ENCODE results near the gene B4GALNT2.
"Not testable (repeated sequence)": the region's sequence is repeated elsewhere in the genome, so short reads cannot be mapped to it uniquely, and the experiment has no call there.

The B4GALNT2 gene

DNA sequence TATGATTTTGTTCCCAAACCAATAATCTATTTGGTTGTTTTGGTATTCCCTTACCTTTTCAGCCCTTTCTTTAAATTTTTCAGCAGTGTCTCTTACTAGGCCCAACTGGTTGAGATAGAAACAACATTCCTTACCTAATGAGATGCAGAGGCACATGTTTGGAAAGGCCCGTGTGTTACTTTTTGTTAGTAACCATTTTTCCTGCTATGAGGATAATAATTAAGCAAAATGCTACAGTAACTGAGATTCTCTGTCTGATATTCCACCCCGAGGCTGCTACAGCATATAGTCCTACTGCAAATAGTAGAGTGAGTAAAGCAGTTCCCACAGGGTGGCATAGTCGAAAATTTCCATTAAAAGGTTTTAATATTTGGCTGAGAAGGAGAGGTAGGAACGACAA, 10.0 kb upstream of the B4GALNT2 start:
- DNase-seq: no peak

DNA sequence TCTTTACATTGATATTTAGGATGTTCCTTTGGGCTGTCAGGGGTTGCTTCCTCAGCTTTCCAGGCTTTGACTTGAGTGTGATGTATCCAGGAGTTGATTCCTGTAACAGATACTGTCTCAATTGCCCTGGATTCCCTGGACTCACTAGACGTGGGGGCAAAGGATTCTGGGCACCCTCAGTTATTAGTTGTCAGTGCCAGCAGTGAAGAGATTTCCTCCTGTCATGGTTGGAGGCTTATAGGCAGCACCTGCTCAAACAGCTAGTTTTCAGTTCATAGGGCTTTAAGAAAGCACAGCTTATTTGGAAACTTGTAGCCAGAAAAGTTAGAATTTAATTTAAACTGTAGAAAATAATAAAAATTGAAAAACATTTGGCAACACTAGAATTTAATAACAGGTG, 9.5 kb upstream of the B4GALNT2 start:
- DNase-seq: no peak

DNA sequence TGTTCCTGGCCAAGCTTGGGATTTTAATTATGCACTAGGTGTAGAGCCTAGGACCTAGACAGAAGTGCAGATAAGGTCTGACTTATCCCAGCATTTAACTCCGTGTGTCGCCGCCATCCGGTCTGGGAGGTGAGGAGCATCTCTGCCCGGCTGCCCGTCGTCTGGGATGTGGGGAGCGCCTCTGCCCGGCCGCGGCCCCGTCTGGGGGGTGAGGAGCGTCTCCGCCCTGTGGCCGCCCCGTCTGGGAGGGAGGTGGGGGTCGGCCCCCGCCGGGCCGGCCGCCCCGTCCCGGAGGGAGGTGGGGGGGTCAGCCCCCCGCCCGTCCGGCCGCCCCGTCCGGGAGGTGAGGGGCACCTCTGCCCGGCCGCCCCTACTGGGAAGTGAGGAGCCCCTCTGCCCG, 7.1 kb upstream of the B4GALNT2 start:
- no peak for DNase-seq

DNA sequence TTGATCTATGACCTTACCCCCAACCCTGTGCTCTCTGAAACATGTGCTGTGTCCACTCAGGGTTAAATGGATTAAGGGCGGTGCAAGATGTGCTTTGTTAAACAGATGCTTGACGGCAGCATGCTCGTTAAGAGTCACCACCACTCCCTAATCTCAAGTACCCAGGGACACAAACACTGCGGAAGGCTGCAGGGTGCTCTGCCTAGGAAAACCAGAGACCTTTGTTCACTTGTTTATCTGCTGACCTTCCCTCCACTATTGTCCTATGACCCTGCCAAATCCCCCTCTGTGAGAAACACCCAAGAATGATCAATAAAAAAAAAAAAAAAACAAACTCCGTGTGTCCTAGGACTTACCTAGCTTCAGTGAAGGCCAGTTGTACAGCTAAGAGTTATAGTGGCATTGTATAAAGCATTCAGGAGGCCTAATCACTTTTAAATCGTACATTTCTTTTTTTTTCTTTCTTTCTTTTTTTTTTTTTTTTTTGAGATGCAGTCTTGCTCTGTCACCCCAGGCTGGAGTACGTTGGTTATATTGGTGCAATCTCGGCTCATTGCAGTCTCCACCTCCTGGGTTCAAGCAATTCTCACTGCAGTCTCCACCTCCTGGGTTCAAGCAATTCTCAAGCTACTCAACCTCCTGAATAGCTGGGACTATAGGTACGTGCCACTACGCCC, 6.2 kb upstream of the B4GALNT2 start:
- not testable (repeated sequence) for DNase-seq

DNA sequence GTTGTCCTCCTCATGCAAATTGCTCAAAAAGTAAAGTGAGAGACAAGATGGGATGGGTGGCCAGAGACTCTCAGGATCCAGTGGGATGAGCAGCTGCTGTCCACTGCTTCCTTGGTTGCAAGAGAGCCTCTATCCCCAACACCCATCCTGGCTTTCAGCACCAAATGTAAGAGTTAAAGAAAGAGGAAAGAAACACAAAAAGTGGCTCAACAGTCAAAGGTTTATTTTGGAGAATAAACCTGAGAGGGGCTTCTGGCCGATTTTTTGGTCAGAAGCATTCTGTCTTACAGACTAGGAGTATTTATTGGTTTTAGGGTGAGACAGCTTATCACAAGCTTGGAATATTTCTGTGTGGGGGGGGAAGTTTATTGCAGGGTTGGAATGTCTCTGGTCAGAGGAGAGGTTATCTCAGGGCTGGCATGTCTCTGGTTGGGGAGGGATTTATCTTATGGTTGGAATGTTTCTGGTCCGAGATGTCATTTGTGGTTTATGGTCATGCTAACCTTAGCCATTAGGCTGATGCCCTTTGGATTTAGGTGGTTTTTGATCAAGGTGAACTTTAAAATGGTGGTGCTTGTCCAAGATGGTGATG, 3.1 kb upstream of the B4GALNT2 start:
- not testable (repeated sequence) for DNase-seq

DNA sequence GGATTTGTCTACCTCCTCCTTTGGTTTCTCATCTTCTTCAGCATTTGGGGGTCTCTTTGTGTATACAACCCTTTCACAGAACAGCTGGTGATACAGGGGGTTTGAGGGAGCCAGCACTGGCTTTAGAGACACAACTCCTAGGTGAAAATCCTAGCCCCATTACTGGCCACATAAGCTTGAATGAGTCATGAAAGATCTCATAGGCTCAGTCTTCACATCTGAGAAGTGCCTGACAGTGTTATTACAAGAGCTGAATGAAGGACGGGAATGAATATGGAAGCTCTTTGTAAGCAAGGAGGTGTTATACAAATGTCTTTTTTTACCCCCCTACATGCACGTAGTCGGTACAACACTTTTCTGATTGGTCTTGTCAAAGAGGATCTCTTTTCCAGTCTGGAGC, 1.7 kb upstream of the B4GALNT2 start:
- no peak for DNase-seq

DNA sequence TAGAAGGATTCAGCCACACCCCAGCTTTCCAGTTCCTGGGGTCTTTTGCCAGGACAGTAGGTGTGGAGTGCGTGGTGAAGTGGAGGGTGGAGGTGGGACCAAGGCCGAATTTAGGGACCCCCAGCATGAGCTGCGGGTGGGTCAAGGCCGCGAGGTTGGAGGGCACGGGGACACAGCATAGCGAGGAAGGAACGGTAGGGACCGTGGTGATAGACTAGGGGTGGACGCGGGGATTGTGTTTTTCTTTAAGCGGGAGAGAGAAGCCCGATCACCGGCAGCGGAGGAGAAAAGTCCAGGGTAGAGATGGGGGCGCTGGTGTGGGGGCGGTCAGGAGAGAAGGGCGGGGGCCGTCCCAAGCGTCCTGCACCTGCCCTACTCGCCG, 261 bp upstream of the B4GALNT2 start:
- DNase-seq: no peak

DNA sequence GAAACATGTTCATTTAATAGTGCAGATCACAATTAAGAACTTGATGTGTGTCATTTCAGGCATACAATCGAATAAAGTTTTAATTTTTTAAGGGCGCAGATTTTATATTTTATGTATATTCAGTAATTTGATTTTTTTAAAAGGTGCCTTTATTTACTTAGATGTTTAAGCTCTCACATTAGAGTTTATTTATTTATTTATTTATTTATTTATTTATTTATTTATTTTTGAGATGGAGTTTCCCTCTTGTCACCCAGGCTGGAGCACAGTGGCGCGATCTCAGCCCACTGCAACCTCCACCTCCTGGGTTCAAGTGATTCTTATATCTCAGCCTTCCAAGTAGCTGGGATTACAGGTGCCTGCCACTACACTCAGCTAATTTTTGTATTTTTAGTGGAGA, 3.8 kb downstream of the B4GALNT2 start:
- no peak for DNase-seq

DNA sequence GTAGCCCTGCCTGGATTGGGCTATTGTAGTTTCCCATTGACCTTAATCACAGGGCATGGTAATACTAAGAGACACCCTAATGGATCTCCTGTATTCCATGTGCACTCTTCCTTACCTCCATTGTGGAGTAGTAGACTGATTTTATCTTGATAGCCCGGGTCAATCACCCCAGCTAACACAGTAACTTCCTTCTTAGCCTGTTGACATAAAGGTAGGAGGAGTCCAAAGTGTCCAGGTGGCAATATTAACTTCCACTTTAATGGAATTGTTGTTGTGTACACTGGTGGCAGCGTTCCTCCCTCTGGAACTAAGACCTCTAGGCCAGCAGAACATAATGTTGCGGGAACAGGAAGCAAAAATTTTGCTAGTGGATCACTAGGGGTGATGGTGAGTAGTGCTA, 13.1 kb downstream of the B4GALNT2 start:
- DNase-seq: not testable (repeated sequence)

DNA sequence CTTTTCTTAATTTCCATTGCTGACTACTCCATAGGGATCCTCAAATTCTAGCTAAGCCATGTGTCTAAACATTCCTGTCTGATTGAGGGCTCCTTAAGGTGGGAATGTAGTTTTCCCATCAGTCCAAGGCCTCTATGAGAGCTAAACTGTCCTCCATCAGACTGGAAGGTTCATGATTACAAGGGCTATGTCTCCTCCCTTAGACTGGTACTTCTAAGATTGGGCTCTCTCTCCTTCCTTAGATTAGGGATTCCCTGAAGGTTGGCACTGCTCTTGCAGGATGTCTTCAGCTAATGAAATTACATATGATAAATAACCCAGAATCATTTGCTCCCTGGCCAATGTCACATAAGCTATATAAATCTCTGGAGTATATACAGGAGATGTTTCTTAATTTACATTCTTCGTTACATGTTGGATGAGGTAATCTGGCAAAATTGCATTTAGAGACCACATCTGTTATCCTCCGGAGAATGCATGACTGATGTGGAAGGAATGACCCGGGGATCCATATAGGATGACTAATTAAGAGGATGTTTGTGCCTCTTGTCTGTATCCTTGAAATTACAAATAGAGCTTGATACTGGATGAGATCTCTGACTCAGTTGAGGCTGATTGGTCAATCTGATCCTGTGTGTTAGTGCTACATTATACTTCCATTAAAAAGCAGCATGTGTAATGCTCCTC, 14.2 kb downstream of the B4GALNT2 start:
- no peak for DNase-seq

DNA sequence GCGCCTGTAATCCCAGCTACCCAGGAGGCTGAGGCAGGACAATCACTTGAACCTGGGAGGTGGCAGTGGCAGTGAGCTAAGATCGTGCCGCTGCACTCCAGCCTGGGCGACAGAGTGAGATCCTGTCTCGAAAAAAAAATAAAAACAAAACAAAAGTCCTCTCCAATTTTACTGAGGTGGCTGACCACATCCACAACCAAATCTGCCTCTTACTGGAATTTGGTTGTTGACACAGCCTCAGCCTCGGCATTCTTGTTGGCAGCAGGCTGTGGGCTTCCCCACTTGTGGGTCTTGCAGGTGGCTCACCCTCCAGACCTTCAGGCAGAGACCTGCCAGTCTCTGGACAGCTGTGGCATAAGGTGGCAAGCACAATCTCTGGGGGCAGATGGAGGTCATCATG, 15.6 kb downstream of the B4GALNT2 start:
- no peak for DNase-seq

DNA sequence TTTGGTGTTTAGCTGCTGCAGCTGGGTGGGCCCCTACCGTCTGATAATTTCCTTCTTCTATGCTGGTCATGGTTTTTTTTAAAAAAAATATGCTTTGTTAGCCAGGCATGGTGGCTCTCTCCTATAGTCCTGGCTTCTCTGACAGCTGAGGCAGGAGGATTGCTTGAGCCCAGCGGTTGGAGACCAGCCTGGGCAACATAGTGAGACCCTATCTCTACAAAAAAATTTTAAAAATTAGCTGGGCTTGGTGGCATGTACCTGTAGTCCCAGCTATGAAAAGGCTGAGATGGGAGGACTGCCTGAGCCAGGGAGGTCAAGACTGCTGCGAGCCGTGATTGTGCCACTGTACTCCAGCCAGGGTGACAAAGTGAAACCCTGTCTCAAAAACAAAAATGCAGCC, 19.4 kb downstream of the B4GALNT2 start:
- DNase-seq: no peak

DNA sequence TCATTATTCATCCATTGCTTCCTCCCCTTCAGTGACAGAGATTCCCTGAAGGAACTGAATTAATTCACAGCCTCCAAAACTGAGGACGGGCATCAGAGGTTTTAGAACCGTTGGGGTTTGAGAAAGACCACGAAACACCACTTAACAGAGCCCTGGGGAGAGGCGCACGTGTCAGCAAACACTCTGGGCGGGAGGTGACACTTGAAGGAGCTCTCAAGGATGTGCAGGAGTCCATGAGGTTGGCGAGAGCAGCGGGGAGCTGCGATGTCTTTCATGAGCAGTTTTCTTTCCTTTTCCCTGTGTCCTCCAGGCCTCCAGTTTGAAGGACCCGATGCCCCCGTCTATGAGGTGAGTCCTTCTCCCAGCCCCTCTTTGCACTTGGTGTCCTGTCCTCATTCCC, 23.7 kb downstream of the B4GALNT2 start:
- no peak for DNase-seq

DNA sequence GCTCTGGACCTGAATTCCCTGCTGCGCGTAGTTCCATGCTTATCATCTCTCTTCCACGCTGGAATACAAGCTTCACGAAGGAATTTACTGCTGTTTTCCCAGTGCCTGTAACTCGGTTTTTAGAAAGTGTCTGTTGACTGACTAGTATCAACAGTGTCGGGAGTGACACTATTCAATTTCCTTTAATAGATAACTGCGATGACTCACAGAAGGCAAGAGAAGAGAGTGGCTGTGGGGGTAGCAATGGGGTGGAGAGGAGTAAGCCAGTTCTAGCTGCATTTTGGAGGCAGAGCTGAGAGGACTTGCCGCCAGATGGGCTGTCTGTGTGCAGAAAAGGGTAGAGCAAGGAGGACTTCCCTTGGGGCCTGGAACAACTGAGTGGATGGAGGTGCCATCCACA, 25.2 kb downstream of the B4GALNT2 start:
- no peak for DNase-seq

DNA sequence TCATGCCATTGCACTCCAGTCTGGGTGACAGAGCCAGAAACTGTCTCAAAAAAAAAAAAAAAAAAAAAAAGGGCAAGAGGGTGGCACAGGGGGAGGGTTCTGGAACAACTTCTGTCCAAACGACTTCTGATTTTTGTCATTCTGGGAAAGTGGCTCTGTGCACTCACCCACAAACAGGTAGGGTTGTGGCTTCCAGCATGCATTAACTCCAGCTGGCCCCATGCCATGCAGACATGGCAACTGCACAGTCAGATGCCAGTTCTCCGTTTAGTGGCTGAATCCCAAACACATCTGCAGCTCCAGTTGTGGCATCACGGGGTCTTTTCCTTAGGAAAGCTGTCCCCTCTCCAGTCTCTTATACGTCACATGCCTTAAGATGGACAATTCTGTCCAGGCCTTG, 30.3 kb downstream of the B4GALNT2 start:
- DNase-seq: no peak

DNA sequence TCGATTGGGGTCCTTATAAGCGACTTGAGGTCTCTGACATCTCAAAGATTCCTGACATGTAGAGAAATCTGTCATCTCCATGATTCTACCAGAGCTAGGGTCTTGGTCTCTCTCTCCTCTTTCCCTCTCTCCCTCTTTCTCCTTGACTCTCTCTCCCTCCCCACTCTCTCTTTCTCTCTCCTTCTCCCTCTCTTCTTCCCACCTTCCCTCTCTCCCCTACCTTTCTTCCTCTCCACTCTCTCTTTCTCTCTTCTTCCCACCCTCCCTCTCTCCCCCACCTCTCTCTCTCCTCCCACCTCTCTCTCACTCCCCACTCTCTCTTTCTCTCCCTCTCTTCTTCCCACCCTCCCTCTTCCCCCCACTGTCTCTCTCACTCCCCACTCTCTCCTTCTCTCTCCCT, 32.6 kb downstream of the B4GALNT2 start:
- DNase-seq: no peak

DNA sequence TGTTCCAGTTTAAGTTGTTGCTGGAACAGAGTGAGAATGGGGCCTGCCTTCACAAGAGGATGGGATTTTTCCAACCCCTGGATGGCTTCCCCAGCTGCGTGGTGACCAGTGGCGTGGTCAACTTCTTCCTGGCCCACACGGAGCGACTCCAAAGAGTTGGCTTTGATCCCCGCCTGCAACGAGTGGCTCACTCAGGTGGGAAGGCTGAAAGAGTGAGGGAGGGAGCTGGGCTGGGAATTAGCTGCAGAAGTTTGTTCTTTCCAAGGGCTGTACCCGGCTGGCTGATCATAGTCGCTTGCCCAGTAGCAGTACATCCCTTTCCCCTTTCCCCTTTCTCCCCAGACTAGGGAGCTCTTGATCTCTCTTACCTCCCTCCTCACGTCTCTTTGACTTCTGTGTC, 36.1 kb downstream of the B4GALNT2 start:
- no peak for DNase-seq

DNA sequence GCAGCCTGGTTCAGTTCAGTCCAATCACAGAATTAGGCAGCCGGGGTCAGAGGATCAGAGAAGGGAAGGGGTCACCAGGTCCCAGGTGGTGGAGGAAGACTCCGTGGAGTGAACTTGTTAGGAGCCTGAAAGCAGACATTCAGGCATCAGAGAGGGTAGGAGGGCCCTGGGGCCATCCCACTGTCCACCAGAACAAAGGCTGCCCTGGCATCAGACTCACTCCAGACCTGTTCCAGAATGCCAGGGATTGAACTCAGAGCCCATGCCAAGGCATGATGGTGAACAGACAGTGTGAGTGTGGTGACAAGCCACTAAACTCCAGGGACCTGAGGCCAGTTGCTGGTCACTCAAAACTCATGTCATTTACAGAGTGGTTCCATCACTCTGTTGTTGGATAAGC, 37.6 kb downstream of the B4GALNT2 start:
- no peak for DNase-seq

DNA sequence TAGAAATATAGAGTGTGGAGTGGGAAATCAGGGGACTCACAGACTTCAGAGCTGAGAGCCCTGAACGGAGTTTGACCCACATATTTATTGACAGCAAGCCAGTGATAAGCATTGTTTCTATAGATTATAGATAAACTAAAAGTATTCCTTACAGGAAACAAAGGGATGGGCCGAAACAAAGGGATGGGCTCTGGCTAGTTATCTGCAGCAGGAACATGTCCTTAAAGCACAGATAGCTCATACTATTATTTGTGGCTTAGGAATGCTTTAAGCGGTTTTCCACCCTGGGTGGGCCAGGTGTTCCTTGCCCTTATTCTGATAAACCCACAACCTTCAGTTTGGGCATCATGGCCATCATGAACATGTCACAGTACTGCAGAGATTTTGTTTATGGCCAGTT, 38.1 kb downstream of the B4GALNT2 start:
- not testable (repeated sequence) for DNase-seq

DNA sequence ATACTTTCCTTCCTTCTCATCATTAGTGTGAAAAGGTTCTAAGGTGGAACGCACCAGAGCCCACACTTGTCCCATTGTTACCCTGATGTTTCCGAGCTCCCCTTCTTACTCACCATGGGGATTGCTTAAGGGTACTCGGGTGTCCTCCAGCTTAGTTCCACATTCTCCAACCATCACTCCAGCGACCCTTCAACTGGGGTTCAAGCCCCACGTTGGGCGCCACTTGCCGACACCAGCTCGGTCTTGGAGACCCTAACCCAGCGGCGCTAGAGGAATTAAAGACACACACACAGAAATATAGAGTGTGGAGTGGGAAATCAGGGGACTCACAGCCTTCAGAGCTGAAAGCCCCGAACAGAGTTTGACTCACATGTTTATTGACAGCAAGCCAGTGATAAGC, 43.4 kb downstream of the B4GALNT2 start:
- not testable (repeated sequence) for DNase-seq

DNA sequence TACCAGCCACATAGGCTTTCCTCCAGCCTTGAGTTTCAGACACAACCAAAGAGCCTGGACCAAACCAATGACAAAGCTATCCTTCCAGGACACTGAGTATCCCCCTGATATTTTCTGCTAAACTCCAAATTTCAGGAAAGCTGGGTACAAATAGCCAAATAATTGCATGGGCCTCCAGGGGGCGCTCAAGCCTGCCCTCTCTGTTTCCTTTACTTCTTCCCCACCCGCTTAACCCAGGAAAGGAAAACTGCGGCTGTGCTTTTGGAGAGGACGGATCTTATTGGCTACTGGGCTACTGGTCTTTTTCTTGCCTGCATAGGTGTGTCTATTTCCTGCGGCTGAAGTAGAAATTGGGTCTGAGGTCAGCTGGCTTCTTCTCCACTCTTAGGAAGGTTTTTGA, 47.7 kb downstream of the B4GALNT2 start:
- DNase-seq: peak; percentile 21

DNA sequence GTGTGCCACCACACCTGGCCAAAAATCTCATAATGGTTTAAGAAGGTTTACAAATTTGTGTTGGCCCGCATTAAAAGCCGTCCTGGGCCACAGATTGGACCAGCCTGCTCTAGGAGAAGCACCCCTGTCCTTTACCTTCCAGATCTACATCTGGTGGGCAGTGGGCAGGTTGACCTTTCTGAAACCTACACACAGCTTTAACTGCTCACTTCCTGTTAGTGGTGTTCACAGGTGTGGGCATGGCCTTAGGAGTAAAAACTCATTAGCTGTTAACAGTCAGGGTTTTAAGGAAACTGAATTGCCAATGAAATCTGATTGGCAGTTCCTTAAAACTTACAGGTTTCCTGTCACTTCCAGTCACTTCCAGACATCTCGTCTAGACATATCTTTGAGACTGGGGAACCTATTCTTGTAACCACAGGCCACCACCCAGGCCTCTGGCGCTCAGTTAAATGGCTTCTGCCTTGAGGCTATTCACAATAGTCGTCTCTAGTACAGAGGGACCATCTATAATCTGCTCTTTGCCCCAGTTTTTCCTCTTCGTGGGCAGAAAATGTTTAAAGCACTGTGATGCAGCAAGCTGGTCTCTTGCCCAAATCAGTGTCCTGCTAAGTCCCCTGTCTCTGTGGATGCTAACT, 48.5 kb downstream of the B4GALNT2 start:
- no peak for DNase-seq

DNA sequence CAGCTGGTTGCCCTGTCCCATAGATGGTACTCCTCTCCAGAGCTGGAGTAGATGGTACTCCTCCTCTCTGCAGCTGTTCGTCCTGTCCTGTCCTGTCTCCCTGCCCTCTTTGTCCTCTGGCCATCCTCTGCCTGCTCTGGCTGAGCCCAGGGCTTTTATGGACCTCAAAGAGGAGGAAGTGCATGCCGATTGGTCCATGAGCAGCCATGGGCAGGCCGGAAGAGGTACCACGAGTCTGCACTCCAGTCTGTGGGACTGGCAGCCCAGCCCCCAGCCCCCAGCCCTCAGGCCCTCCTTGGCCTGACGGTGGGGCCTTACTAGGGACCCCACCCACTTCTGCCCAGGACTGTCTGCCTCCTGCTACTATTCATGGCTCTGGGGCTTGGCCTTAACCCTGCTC, 50.8 kb downstream of the B4GALNT2 start:
- no peak for DNase-seq

DNA sequence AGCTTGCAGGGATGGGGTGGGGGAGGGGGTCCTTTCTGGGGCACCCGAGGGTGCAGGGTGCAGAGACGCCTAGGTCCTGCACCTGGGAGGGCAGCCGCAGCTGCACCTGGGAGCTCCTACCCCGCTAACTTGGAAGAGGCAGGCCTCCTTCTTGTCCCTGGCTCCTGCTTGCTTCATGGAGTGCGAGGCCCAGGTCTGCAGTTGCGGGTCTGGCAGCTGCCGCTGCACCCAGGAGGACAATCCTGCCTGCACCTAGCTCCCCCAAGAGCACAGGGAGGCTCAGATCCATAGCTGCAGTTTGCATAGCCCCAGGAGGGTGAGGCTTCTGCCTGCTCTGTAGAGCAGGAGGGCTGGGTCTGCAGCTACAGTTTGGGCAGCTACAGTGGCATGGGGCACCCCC, 51.2 kb downstream of the B4GALNT2 start:
- DNase-seq: no peak

Data from NCI-H748 treated with DMSO at 0.1 percent for 48 hours (cell line).